ENCODE results near the gene KIF4B.
"Not testable (repeated sequence)": the region's sequence is repeated elsewhere in the genome, so short reads cannot be mapped to it uniquely, and the experiment has no call there.

DNA sequence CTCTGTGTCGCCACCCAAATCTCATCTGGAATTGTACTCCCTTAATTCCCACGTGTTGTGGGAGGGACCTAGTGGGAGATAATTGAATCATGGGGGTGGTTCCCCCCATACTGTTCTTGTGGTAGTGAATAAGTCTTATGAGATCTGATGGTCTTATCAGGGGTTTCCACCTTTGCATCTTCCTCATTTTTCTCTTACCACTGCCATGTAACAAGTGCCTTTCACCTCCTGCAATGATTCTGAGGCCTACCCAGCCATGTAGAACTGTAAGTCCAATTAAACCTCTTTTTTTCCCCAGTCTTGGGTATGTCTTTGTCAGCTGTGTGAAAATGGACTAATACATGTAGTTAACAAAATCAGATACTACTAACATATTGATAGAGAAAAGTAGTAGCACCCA, 35.3 kb upstream of the KIF4B start:
- TF ChIP-seq, protein P1, sequence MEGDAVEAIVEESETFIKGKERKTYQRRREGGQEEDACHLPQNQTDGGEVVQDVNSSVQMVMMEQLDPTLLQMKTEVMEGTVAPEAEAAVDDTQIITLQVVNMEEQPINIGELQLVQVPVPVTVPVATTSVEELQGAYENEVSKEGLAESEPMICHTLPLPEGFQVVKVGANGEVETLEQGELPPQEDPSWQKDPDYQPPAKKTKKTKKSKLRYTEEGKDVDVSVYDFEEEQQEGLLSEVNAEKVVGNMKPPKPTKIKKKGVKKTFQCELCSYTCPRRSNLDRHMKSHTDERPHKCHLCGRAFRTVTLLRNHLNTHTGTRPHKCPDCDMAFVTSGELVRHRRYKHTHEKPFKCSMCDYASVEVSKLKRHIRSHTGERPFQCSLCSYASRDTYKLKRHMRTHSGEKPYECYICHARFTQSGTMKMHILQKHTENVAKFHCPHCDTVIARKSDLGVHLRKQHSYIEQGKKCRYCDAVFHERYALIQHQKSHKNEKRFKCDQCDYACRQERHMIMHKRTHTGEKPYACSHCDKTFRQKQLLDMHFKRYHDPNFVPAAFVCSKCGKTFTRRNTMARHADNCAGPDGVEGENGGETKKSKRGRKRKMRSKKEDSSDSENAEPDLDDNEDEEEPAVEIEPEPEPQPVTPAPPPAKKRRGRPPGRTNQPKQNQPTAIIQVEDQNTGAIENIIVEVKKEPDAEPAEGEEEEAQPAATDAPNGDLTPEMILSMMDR (optimal IDR thresholded peaks at IDR 0.05 in 1 of 3, IDR thresholded peaks at IDR 0.05 in 1 of 3, conservative IDR thresholded peaks at IDR 0.05 in 1 of 3; ENCODE audit: extremely low read depth in 1 of 3, insufficient read depth in 2 of 3, low read length in 3 of 3): not testable (repeated sequence)
- not testable (repeated sequence) for TF ChIP-seq EZH2 (IDR thresholded peaks at IDR 0.05; ENCODE audit: low read length)

Data from keratinocyte (primary cell).